K562 treated with DMSO at 1 percent for 24 hours (cell line): ENCODE measurements around the gene HYLS1. TPM values are rescaled to one million over a fixed set of nuclear protein-coding genes. Genes with fewer than 3 reads are reported as not detected.

Experiments
- total RNA-seq: library from RNA; unstranded; fragments of 300-600 nt; gene quantifications from 2 replicates; pipeline ENCODE4 v1.2.3, GENCODE V29; 2022; ENCODE audit warnings: low read depth; ENCODE audit not compliant: insufficient read depth

Gene HYLS1, protein sequence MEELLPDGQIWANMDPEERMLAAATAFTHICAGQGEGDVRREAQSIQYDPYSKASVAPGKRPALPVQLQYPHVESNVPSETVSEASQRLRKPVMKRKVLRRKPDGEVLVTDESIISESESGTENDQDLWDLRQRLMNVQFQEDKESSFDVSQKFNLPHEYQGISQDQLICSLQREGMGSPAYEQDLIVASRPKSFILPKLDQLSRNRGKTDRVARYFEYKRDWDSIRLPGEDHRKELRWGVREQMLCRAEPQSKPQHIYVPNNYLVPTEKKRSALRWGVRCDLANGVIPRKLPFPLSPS
- 6.4 and 7.0 TPM in 2 replicates for total RNA-seq

DNA sequence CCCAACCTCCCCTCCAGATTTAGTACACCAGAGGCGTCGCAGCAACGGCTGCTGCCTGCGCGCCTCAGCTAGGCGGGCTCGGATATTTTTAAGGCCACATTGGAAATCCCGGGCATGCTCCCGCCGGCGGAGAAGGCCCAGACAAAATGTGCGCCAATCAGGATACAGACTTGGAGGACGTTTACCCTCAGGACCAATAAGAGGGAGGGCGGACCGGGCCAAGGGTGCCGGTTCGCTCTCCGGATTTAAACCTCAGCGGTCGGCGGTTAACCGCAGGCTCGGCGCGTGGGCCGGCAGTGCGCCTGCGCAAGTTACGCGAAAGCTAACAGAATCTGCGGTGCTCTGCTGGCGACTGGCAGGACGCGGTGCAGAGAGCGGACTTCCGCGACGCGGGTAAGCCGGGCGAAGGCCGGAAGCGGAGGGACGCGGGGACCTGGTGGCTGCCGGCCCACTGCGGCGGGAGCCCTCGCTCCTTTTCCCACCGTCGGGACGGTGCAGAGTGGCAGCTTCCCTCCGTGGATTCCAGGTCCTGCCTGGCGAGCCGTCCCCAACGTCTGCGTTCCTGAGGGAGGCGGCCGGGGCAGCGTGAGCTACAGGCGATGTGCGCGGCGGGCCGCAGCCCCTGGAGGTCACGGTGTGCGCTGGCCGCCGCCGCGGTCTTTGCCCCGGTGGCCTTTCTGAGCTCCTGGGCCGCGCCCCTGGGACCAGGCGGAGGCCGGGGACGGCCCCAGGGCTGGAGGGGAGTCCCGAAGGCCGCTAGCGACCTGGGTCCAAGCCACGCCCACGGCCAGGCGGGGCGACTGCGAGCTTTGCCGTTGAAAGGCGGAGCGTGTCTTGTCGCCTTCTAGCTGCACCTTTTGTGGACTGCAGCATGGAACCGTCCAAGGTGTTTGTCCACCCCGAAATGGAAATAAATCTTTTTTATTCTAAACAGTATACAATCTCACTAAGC lies at the start of gene HYLS1:
Gene HYLS1, plus strand, starts transcription at position 296 of the 952 bp plus-strand sequence. CDS start 11,701 bp downstream, outside the sequence.

DNA sequence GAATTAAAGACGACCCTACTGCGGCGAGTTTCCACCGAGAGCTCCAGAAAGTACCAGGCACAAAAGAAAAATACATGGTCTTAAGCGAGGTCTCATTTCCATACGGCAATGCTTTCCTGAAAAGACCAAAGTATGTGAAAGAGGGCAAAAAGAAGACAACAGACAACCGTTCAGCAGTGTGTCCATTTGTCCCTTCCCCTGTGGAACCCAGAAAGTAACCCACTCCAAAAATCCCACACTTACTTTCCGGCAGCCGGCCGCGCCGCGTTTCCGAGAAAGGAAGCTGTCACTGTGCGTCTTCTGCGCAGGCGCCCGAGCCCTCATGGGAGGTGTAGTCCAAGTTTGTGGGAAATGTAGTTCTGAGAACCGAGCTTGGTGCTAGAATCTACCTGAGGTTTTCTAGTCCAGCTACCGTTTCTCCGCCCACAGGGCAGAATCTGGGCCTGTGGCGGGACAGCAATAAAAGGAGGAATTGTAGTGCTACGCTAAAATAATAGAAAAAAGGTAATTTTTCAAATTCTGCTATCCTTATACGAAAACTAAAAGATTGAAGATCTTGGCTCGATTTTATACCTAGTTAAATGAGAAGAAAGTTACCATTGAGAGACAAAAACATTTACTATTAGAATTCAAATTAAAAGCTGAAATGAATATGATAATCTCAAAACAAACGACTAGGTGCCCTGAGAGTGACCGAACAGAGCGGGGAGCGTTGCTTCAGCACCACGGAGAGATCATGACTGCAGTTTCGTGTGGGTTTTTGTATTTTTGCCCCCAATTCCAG lies 15.7 kb downstream of the HYLS1 start, which contains the start of gene PUS3:
Gene PUS3, minus strand, starts transcription at position 280 of the 784 bp plus-strand sequence. CDS start 6,922 bp downstream, outside the sequence.

DNA sequence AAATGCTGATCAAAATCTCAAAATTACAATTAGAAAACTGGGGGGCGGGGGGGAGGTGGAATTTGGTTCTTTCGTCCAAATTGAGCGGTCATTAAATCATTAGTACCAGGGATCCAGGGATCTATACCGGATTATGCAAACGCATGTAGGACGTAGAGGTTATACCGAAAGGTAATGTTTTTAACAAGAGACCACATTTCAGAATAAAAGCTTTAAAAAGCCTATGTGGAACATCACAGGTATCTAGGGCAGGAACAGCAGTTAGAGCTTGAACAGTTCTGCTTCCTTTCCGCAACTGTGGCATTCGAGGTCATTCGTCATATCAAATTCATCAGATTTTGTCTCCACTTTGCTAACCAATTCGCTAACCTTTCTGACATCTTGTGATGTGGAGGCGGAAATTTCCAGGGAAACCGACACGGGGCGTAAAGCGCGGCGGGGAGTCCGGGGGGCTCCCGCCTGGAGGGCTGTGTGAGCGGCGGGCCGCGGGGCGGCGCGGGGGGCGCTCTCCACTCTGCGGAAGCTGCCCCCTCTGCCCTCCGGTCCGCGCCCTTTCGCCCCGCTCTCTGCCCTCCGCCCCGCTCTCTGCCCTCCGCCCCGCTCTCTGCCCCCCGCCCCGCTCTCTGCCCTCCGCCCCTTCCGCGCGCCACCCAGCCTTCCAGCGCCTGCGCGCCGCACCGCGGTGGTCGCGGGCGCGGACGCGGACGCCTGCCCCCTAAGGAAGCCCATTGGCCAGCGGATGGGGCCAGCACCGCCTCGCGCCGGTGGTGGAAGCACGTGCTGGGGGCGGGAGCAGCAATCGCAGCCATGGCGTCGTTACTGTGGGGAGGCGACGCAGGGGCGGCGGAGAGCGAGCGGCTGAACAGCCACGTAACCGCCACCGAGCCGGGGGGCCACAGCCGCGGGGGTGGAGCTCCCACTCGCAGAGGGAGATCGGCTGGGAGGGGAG lies 16.5 kb downstream of the HYLS1 start, which contains the start of gene DDX25:
Gene DDX25, plus strand, starts transcription at position 798 of the 949 bp plus-strand sequence. Its CDS starts 10 bp downstream, at position 808.

DNA sequence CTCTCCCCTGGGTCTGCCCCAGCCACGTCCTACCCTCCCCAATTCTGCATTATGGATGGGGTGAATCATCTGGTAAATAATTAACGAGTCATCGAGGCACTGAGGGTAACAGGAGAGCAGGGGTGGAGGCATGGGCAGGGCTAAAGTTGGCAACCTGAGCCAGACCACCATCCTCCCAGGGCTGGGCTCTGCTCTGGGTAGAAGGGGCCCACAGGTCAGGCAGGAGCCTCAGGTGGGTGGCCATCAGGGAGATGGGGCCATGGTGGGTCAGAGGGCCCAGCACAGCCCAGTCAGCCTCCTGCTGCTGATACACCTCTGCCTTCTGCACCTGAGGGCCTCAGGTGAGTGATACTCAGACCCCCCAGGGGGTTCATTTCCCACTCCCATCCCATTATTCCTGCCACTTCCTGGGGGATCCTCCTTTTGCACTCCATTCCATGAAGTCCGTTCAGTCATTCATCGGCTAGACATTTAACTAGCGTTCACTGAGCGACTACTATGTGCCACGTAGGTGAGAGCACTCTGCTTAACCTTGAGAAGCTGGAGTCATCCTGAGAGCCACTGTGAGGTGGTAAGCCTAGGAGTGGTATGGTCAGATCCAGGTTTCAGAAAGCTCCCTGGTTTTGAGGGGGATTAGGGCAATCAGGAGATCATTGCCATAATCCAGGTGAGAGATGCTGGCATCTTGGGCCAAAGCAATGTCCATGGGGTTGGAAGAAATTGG lies 58.5 kb downstream of the HYLS1 start, which contains the start of gene VSIG10L2:
Gene VSIG10L2, plus strand, starts transcription at position 248 of the 724 bp plus-strand sequence. Its CDS starts 12 bp downstream, at position 260.

Other genes with a start within 250 kb of the HYLS1 start
- gene ACRV1, start 206.8 kb upstream of the HYLS1 start, total RNA-seq = 0.15 TPM in 1 of 2 replicates, not detected in the other
- gene PATE1, start 141.4 kb upstream of the HYLS1 start, total RNA-seq = not detected in 2 replicates
- not detected in 2 replicates for gene PATE2, start 108.8 kb upstream of the HYLS1 start, total RNA-seq
- gene PATE3, start 99.5 kb upstream of the HYLS1 start, total RNA-seq = not detected in 2 replicates
- gene PATE4, start 54.4 kb upstream of the HYLS1 start, total RNA-seq = not detected in 2 replicates
- 9.1 and 11.8 TPM in 2 replicates for gene PUS3, start 15.5 kb downstream of the HYLS1 start, total RNA-seq
- gene DDX25, start 16.8 kb downstream of the HYLS1 start, total RNA-seq = 0.23 TPM in 1 of 2 replicates, not detected in the other
- not detected in 2 replicates for gene VSIG10L2, start 58.4 kb downstream of the HYLS1 start, total RNA-seq
- 1.1 and 1.6 TPM in 2 replicates for gene CDON, start 175.2 kb downstream of the HYLS1 start, total RNA-seq